HEK293T (cell line): ENCODE measurements around the gene BAZ1A.

Experiments
- ARNT ChIP-seq: fragments of 450-650 bp; IDR thresholded peaks from 2 replicates; pipeline ENCODE4 v1.6.1; 2017; ENCODE audit warnings: mild to moderate bottlenecking
- ELF4 ChIP-seq: fragments of 450-650 bp; IDR thresholded peaks from 2 replicates; pipeline ENCODE4 v1.6.1; 2017; ENCODE audit warnings: antibody characterized with exemption
- FOXA1 ChIP-seq: fragments of 450-650 bp; IDR thresholded peaks from 2 replicates; pipeline ENCODE4 v1.6.1; 2016; ENCODE audit warnings: mild to moderate bottlenecking
- FOXK2 ChIP-seq: fragments of 450-650 bp; IDR thresholded peaks from 2 replicates; pipeline ENCODE4 v1.6.1; 2016; ENCODE audit warnings: mild to moderate bottlenecking
- L3MBTL2 ChIP-seq: fragments of 450-650 bp; conservative IDR thresholded peaks from 2 replicates; pipeline ENCODE4 v1.6.1; 2016; ENCODE audit warnings: mild to moderate bottlenecking
- SP1 ChIP-seq: fragments of 450-650 bp; IDR thresholded peaks from 2 replicates; pipeline ENCODE4 v1.6.1; 2017
- SUZ12 ChIP-seq: fragments of 450-650 bp; IDR thresholded peaks from 2 replicates; pipeline ENCODE4 v1.6.1; 2016; ENCODE audit warnings: mild to moderate bottlenecking
- ZNF384 ChIP-seq: fragments of 450-650 bp; IDR thresholded peaks from 2 replicates; pipeline ENCODE4 v1.6.1; 2016

GRCh38 chr14:34865889-34866574 is 9.1 kb downstream of the BAZ1A start:
- no peak for TF ChIP-seq SP1
- TF ChIP-seq ARNT: no peak
- no peak for TF ChIP-seq ZNF384
- TF ChIP-seq FOXA1: no peak
- TF ChIP-seq L3MBTL2: no peak
- TF ChIP-seq ELF4: no peak
- no peak for TF ChIP-seq FOXK2
- no peak for TF ChIP-seq SUZ12
